B cell (primary cell): ENCODE results near the gene ANP32A.

Source experiments
- EZH2 ChIP-seq: IDR thresholded peaks from 2 replicates; pipeline ENCODE4 v1.6.1; 2012; ENCODE audit warnings: borderline replicate concordance, low read depth, mild to moderate bottlenecking, moderate library complexity, low read length; ENCODE audit not compliant: insufficient read depth, poor library complexity, severe bottlenecking
- TF ChIP-seq, protein P1 (sequence below): fragments of 200-600 bp; IDR thresholded peaks from one replicate; pipeline ENCODE4 v1.8.0; 2022; ENCODE audit warnings: antibody characterized with exemption, mild to moderate bottlenecking

DNA sequence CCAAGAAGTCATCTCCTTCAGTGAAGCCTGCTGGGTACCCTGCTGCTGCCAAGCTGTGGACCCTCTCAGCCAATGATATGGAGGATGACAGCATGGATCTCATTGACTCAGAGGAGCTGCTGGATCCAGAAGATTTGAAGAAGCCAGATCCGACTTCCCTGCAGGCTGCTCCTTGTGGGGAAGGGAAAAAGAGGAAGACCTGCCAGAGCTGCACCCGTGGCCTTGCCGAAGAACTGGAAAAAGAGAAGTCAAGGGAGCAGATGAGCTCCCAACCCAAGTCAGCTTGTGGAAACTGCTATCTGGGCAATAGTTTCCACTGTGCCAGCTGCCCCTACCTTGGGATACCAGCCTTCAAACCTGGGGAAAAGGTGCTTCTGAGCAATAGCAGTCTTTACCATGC, 13.7 kb upstream of the ANP32A start:
- TF ChIP-seq, protein P1, sequence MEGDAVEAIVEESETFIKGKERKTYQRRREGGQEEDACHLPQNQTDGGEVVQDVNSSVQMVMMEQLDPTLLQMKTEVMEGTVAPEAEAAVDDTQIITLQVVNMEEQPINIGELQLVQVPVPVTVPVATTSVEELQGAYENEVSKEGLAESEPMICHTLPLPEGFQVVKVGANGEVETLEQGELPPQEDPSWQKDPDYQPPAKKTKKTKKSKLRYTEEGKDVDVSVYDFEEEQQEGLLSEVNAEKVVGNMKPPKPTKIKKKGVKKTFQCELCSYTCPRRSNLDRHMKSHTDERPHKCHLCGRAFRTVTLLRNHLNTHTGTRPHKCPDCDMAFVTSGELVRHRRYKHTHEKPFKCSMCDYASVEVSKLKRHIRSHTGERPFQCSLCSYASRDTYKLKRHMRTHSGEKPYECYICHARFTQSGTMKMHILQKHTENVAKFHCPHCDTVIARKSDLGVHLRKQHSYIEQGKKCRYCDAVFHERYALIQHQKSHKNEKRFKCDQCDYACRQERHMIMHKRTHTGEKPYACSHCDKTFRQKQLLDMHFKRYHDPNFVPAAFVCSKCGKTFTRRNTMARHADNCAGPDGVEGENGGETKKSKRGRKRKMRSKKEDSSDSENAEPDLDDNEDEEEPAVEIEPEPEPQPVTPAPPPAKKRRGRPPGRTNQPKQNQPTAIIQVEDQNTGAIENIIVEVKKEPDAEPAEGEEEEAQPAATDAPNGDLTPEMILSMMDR = no peak
- no peak for TF ChIP-seq EZH2
